OCI-LY7 (cell line): ENCODE results near the gene ANAPC1.

Experiments
- EZH2phosphoT487 ChIP-seq: fragments of 200-600 bp; sonication (generic); IDR thresholded peaks from 2 replicates; pipeline ENCODE4 v1.6.1; 2018; ENCODE audit warnings: low read depth, borderline replicate concordance, mild to moderate bottlenecking, mixed run types, antibody characterized with exemption, low read length, moderate library complexity, mixed read lengths
- TF ChIP-seq, protein P1 (sequence below): fragments of 200-600 bp; sonication (generic); conservative IDR thresholded peaks from 2 replicates; pipeline ENCODE4 v1.5.1; 2014; ENCODE audit warnings: mild to moderate bottlenecking, antibody characterized with exemption, low read length, moderate library complexity, mixed read lengths

DNA sequence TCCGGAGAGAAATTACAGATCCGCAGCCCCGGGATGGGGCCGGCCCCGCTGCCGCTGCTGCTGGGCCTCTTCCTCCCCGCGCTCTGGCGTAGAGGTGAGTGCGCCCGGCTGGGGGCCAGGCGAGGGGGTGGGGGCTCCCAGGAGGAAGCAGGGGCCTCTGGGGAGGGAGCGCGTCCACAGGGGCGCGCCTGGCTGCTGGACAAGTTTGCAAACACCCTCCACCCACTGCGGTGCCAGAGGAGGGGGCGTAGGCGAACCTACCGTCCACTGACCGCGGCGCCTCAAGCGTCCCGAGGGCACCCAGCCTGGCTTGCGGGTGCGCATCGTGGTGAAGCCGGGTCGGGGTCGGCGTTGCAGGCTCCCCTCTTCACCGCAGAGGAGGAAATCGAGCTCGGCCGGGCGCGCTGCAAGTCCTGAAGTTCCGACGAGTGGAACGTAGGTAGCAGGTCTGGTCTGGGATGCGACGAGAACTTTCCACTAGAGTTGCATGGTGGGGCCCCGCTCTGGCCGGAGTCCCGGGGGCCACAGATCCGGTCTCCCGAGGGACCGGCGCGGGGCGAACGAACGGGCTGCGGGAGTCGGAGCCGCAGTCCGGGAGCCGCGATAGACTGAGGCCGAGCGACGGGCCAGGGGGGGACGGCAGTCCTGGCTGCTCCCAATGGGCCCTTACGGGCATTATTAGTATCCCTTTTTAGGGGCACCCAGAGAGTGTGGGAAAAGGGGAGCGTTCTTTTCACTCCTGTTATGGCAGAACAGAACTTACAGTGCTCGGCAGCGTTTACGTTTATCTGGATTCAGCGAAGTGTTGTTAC lies 14.9 kb upstream of the ANAPC1 start:
- TF ChIP-seq EZH2phosphoT487: no peak
- TF ChIP-seq, protein P1, sequence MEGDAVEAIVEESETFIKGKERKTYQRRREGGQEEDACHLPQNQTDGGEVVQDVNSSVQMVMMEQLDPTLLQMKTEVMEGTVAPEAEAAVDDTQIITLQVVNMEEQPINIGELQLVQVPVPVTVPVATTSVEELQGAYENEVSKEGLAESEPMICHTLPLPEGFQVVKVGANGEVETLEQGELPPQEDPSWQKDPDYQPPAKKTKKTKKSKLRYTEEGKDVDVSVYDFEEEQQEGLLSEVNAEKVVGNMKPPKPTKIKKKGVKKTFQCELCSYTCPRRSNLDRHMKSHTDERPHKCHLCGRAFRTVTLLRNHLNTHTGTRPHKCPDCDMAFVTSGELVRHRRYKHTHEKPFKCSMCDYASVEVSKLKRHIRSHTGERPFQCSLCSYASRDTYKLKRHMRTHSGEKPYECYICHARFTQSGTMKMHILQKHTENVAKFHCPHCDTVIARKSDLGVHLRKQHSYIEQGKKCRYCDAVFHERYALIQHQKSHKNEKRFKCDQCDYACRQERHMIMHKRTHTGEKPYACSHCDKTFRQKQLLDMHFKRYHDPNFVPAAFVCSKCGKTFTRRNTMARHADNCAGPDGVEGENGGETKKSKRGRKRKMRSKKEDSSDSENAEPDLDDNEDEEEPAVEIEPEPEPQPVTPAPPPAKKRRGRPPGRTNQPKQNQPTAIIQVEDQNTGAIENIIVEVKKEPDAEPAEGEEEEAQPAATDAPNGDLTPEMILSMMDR: no peak
